Measurements from ENCODE around the gene MYB. TPM values are rescaled to one million over a fixed set of nuclear protein-coding genes. Genes with fewer than 3 reads are reported as not detected.

Gene MYB
- total and polyA plus RNA-seq, 5 donors from 2014 or later = 1.4 to 17.4 (median 4.6) TPM

- H3K4me1 ChIP-seq (ENCODE audit: control insufficient read depth, insufficient read depth, low read length, poor library complexity, severe bottlenecking) = no peaks in the 10 kb centered on the region
- DNase-seq (peak in 1 of 3 donors; percentile 14), ATAC-seq (ENCODE audit: low read depth in 2 of 2) (no peak)
- H3K4me1 Mint-ChIP-seq = no peaks in the 10 kb centered on the region
- no peaks in the 10 kb centered on the region for H3K9me3 ChIP-seq (ENCODE audit: control insufficient read depth in 2 of 2, low read length in 2 of 2)
- H3K27ac Mint-ChIP-seq = no peak overlapping the region
- H3K36me3 ChIP-seq (ENCODE audit: control insufficient read depth, insufficient read depth, low read length) = no peaks in the 10 kb centered on the region
- H3K27me3 Mint-ChIP-seq = no peaks in the 10 kb centered on the region
- H3K36me3 Mint-ChIP-seq = no peaks in the 10 kb centered on the region
- no peaks in the 10 kb centered on the region for H3K27me3 ChIP-seq (ENCODE audit: control insufficient read depth, insufficient read depth, low read length)
- H3K9me3 Mint-ChIP-seq = no peaks in the 10 kb centered on the region
- H3K4me3 Mint-ChIP-seq = no peak overlapping the region
- no peak overlapping the region for H3K4me3 ChIP-seq (ENCODE audit: low read depth, low read length)
- no peak overlapping the region for H3K27ac ChIP-seq (ENCODE audit: insufficient read depth, low read length, poor library complexity, severe bottlenecking)
Observed at GRCh38 chr6:135257631-135258405, 76.7 kb downstream of the MYB start.

- Histone ChIP-seq H3K27me3 (ENCODE audit: control insufficient read depth, insufficient read depth, low read length) (no peaks in the 10 kb centered on the region), H3K9me3 (ENCODE audit: control insufficient read depth in 2 of 2, low read length in 2 of 2) (no peaks in the 10 kb centered on the region), H3K4me1 (ENCODE audit: control insufficient read depth, insufficient read depth, low read length, poor library complexity, severe bottlenecking) (no peaks in the 10 kb centered on the region), H3K27ac (ENCODE audit: insufficient read depth, low read length, poor library complexity, severe bottlenecking) (no peak overlapping the region), H3K36me3 (ENCODE audit: control insufficient read depth, insufficient read depth, low read length) (no peaks in the 10 kb centered on the region), H3K4me3 (ENCODE audit: low read depth, low read length) (no peak overlapping the region)
- DNase-seq (no peak), ATAC-seq (ENCODE audit: low read depth in 2 of 2) (no peak)
- Mint-ChIP-seq H3K4me3 (no peak overlapping the region), H3K36me3 (no peaks in the 10 kb centered on the region), H3K4me1 (no peaks in the 10 kb centered on the region), H3K27ac (no peak overlapping the region), H3K27me3 (no peaks in the 10 kb centered on the region), H3K9me3 (no peaks in the 10 kb centered on the region)
Observed at GRCh38 chr6:135258970-135259369, 77.9 kb downstream of the MYB start.

GRCh38 chr6:135260612-135261011, 79.5 kb downstream of the MYB start:
- no peaks in the 10 kb centered on the region for H3K4me1 Mint-ChIP-seq
- Histone ChIP-seq H3K4me1 (ENCODE audit: control insufficient read depth, insufficient read depth, low read length, poor library complexity, severe bottlenecking) (no peaks in the 10 kb centered on the region), H3K27me3 (ENCODE audit: control insufficient read depth, insufficient read depth, low read length) (no peaks in the 10 kb centered on the region), H3K9me3 (ENCODE audit: control insufficient read depth in 2 of 2, low read length in 2 of 2) (no peaks in the 10 kb centered on the region), H3K27ac (ENCODE audit: insufficient read depth, low read length, poor library complexity, severe bottlenecking) (no peak overlapping the region), H3K36me3 (ENCODE audit: control insufficient read depth, insufficient read depth, low read length) (no peaks in the 10 kb centered on the region), H3K4me3 (ENCODE audit: low read depth, low read length) (no peak overlapping the region)
- no peaks in the 10 kb centered on the region for H3K9me3 Mint-ChIP-seq
- DNase-seq (no peak), ATAC-seq (ENCODE audit: low read depth in 2 of 2) (no peak)
- H3K4me3 Mint-ChIP-seq = no peak overlapping the region
- H3K27ac Mint-ChIP-seq = no peak overlapping the region
- H3K36me3 Mint-ChIP-seq = no peaks in the 10 kb centered on the region
- no peaks in the 10 kb centered on the region for H3K27me3 Mint-ChIP-seq

GRCh38 chr6:135261872-135262725, 81.0 kb downstream of the MYB start:
- Histone ChIP-seq H3K4me1 (ENCODE audit: control insufficient read depth, insufficient read depth, low read length, poor library complexity, severe bottlenecking) (no peaks in the 10 kb centered on the region), H3K27ac (ENCODE audit: insufficient read depth, low read length, poor library complexity, severe bottlenecking) (no peak overlapping the region), H3K27me3 (ENCODE audit: control insufficient read depth, insufficient read depth, low read length) (no peaks in the 10 kb centered on the region), H3K4me3 (ENCODE audit: low read depth, low read length) (no peak overlapping the region), H3K36me3 (ENCODE audit: control insufficient read depth, insufficient read depth, low read length) (no peaks in the 10 kb centered on the region), H3K9me3 (ENCODE audit: control insufficient read depth in 2 of 2, low read length in 2 of 2) (no peaks in the 10 kb centered on the region)
- no peaks in the 10 kb centered on the region for H3K4me1 Mint-ChIP-seq
- no peaks in the 10 kb centered on the region for H3K27me3 Mint-ChIP-seq
- no peak overlapping the region for H3K4me3 Mint-ChIP-seq
- DNase-seq = no peak
- no peaks in the 10 kb centered on the region for H3K36me3 Mint-ChIP-seq
- ATAC-seq (ENCODE audit: low read depth in 2 of 2) = no peak
- no peaks in the 10 kb centered on the region for H3K9me3 Mint-ChIP-seq
- H3K27ac Mint-ChIP-seq = no peak overlapping the region

GRCh38 chr6:135265278-135265677, 84.2 kb downstream of the MYB start:
- no peak for ATAC-seq (ENCODE audit: low read depth in 2 of 2)
- H3K27ac Mint-ChIP-seq = no peak overlapping the region
- no peaks in the 10 kb centered on the region for H3K4me1 Mint-ChIP-seq
- DNase-seq = no peak
- Histone ChIP-seq H3K27me3 (ENCODE audit: control insufficient read depth, insufficient read depth, low read length) (no peaks in the 10 kb centered on the region), H3K36me3 (ENCODE audit: control insufficient read depth, insufficient read depth, low read length) (no peaks in the 10 kb centered on the region), H3K27ac (ENCODE audit: insufficient read depth, low read length, poor library complexity, severe bottlenecking) (no peak overlapping the region), H3K4me3 (ENCODE audit: low read depth, low read length) (no peak overlapping the region), H3K4me1 (ENCODE audit: control insufficient read depth, insufficient read depth, low read length, poor library complexity, severe bottlenecking) (no peaks in the 10 kb centered on the region), H3K9me3 (ENCODE audit: control insufficient read depth in 2 of 2, low read length in 2 of 2) (no peaks in the 10 kb centered on the region)
- H3K27me3 Mint-ChIP-seq = no peaks in the 10 kb centered on the region
- no peak overlapping the region for H3K4me3 Mint-ChIP-seq
- H3K9me3 Mint-ChIP-seq = no peaks in the 10 kb centered on the region
- H3K36me3 Mint-ChIP-seq = no peaks in the 10 kb centered on the region

GRCh38 chr6:135266675-135267074, 85.6 kb downstream of the MYB start:
- DNase-seq (no peak), ATAC-seq (ENCODE audit: low read depth in 2 of 2) (no peak)
- no peaks in the 10 kb centered on the region for H3K36me3 ChIP-seq (ENCODE audit: control insufficient read depth, insufficient read depth, low read length)
- H3K4me3 ChIP-seq (ENCODE audit: low read depth, low read length) = no peak overlapping the region
- no peaks in the 10 kb centered on the region for H3K27me3 ChIP-seq (ENCODE audit: control insufficient read depth, insufficient read depth, low read length)
- Mint-ChIP-seq H3K27me3 (no peaks in the 10 kb centered on the region), H3K27ac (no peak overlapping the region), H3K4me1 (no peaks in the 10 kb centered on the region), H3K4me3 (no peak overlapping the region), H3K36me3 (no peaks in the 10 kb centered on the region), H3K9me3 (no peaks in the 10 kb centered on the region)
- H3K9me3 ChIP-seq (ENCODE audit: control insufficient read depth in 2 of 2, low read length in 2 of 2) = no peaks in the 10 kb centered on the region
- H3K4me1 ChIP-seq (ENCODE audit: control insufficient read depth, insufficient read depth, low read length, poor library complexity, severe bottlenecking) = no peaks in the 10 kb centered on the region
- no peak overlapping the region for H3K27ac ChIP-seq (ENCODE audit: insufficient read depth, low read length, poor library complexity, severe bottlenecking)

GRCh38 chr6:135267085-135267484, 86.0 kb downstream of the MYB start:
- ATAC-seq (ENCODE audit: low read depth in 2 of 2) (no peak), DNase-seq (no peak)
- H3K9me3 Mint-ChIP-seq = no peaks in the 10 kb centered on the region
- Histone ChIP-seq H3K27ac (ENCODE audit: insufficient read depth, low read length, poor library complexity, severe bottlenecking) (no peak overlapping the region), H3K4me1 (ENCODE audit: control insufficient read depth, insufficient read depth, low read length, poor library complexity, severe bottlenecking) (no peaks in the 10 kb centered on the region), H3K27me3 (ENCODE audit: control insufficient read depth, insufficient read depth, low read length) (no peaks in the 10 kb centered on the region), H3K4me3 (ENCODE audit: low read depth, low read length) (no peak overlapping the region), H3K36me3 (ENCODE audit: control insufficient read depth, insufficient read depth, low read length) (no peaks in the 10 kb centered on the region), H3K9me3 (ENCODE audit: control insufficient read depth in 2 of 2, low read length in 2 of 2) (no peaks in the 10 kb centered on the region)
- no peak overlapping the region for H3K4me3 Mint-ChIP-seq
- H3K36me3 Mint-ChIP-seq = no peaks in the 10 kb centered on the region
- H3K4me1 Mint-ChIP-seq = no peaks in the 10 kb centered on the region
- no peak overlapping the region for H3K27ac Mint-ChIP-seq
- H3K27me3 Mint-ChIP-seq = no peaks in the 10 kb centered on the region

Measured in CD4-positive, CD25-positive, alpha-beta regulatory T cell (primary cell).